ENCODE results near the gene PRSS56. TPM values are rescaled to one million over a fixed set of nuclear protein-coding genes. Genes with fewer than 3 reads are reported as not detected.

The PRSS56 gene
- total and polyA plus RNA-seq, 2 donors (not counting 1 experiment from before 2014, with no cell fraction given): not detected

- TF ChIP-seq CTCF (conservative IDR thresholded peaks at IDR 0.05 in 1 of 2, IDR thresholded peaks at IDR 0.05 in 1 of 2; ENCODE audit: low read depth in 1 of 2, low read length in 2 of 2) (no peak), EZH2 (IDR thresholded peaks at IDR 0.05; ENCODE audit: low read length, missing control alignments) (peak; percentile 8)
Measured at GRCh38 chr2:232523682-232524597, 3.8 kb downstream of the PRSS56 start.

GRCh38 chr2:232524771-232525170 is 4.6 kb downstream of the PRSS56 start:
- Histone ChIP-seq H3K4me2 (ENCODE audit: extremely low read depth, insufficient read depth, low read length) (no peak overlapping the region), H3K27me3 (ENCODE audit: control insufficient read depth, insufficient read depth, low read length) (peaks cover 15% of the 10 kb centered on the region), H2AFZ (ENCODE audit: low read length) (no peak overlapping the region), H4K20me1 (ENCODE audit: control insufficient read depth, extremely low read depth, insufficient read depth, low read length) (no peaks in the 10 kb centered on the region), H3K9me3 (ENCODE audit: control insufficient read depth, insufficient read depth, low read depth, low read length) (no peaks in the 10 kb centered on the region), H3K27ac (ENCODE audit: insufficient read depth, low read length) (no peak overlapping the region), H3K79me2 (ENCODE audit: control insufficient read depth, insufficient read depth, low read length) (no peaks in the 10 kb centered on the region), H3K36me3 (ENCODE audit: control insufficient read depth, insufficient read depth, low read length) (no peaks in the 10 kb centered on the region), H3K4me1 (ENCODE audit: control insufficient read depth, extremely low read depth, insufficient read depth, low read length) (no peaks in the 10 kb centered on the region), H3K4me3 (replicated peaks in 1 of 4; ENCODE audit: control extremely low read depth in 1 of 4, insufficient read depth in 1 of 4, low read depth in 3 of 4, low read length in 4 of 4) (no peak overlapping the region), H3K9ac (ENCODE audit: insufficient read depth, low read length) (no peak overlapping the region)
- TF ChIP-seq CTCF (conservative IDR thresholded peaks at IDR 0.05 in 1 of 2, IDR thresholded peaks at IDR 0.05 in 1 of 2; ENCODE audit: low read depth in 1 of 2, low read length in 2 of 2) (no peak), EZH2 (IDR thresholded peaks at IDR 0.05; ENCODE audit: low read length, missing control alignments) (no peak)
- no peak for DNase-seq (ENCODE audit: low read depth in 2 of 2)

More at GRCh38 chr2:232523682-232524597, 3.8 kb downstream of the PRSS56 start:
- no peaks in the 10 kb centered on the region for H3K9me3 ChIP-seq (ENCODE audit: control insufficient read depth, insufficient read depth, low read depth, low read length)
- peak overlapping the region; percentile 35 for H3K4me2 ChIP-seq (ENCODE audit: extremely low read depth, insufficient read depth, low read length)
- H3K36me3 ChIP-seq (ENCODE audit: control insufficient read depth, insufficient read depth, low read length): no peaks in the 10 kb centered on the region
- DNase-seq (ENCODE audit: low read depth in 2 of 2): peak; percentile 15 to 28
- H4K20me1 ChIP-seq (ENCODE audit: control insufficient read depth, extremely low read depth, insufficient read depth, low read length): no peaks in the 10 kb centered on the region
- no peak overlapping the region for H3K9ac ChIP-seq (ENCODE audit: insufficient read depth, low read length)
- H3K4me3 ChIP-seq (replicated peaks in 1 of 4; ENCODE audit: control extremely low read depth in 1 of 4, insufficient read depth in 1 of 4, low read depth in 3 of 4, low read length in 4 of 4): peak overlapping the region in 1 of 4 experiments; percentile 2
- no peak overlapping the region for H2AFZ ChIP-seq (ENCODE audit: low read length)
- H3K27ac ChIP-seq (ENCODE audit: insufficient read depth, low read length): no peak overlapping the region
- H3K4me1 ChIP-seq (ENCODE audit: control insufficient read depth, extremely low read depth, insufficient read depth, low read length): no peaks in the 10 kb centered on the region
- H3K27me3 ChIP-seq (ENCODE audit: control insufficient read depth, insufficient read depth, low read length): peaks cover 15% of the 10 kb centered on the region
- no peaks in the 10 kb centered on the region for H3K79me2 ChIP-seq (ENCODE audit: control insufficient read depth, insufficient read depth, low read length)

- no peaks in the 10 kb centered on the region for H3K4me1 ChIP-seq (ENCODE audit: control insufficient read depth, extremely low read depth, insufficient read depth, low read length)
- no peak overlapping the region for H3K4me3 ChIP-seq (replicated peaks in 1 of 4; ENCODE audit: control extremely low read depth in 1 of 4, insufficient read depth in 1 of 4, low read depth in 3 of 4, low read length in 4 of 4)
- no peak overlapping the region for H3K9ac ChIP-seq (ENCODE audit: insufficient read depth, low read length)
- H3K4me2 ChIP-seq (ENCODE audit: extremely low read depth, insufficient read depth, low read length): no peak overlapping the region
- peaks cover 15% of the 10 kb centered on the region for H3K27me3 ChIP-seq (ENCODE audit: control insufficient read depth, insufficient read depth, low read length)
- H3K36me3 ChIP-seq (ENCODE audit: control insufficient read depth, insufficient read depth, low read length): no peaks in the 10 kb centered on the region
- no peak overlapping the region for H3K27ac ChIP-seq (ENCODE audit: insufficient read depth, low read length)
- DNase-seq (ENCODE audit: low read depth in 2 of 2): no peak
- TF ChIP-seq EZH2 (IDR thresholded peaks at IDR 0.05; ENCODE audit: low read length, missing control alignments) (no peak), CTCF (conservative IDR thresholded peaks at IDR 0.05 in 1 of 2, IDR thresholded peaks at IDR 0.05 in 1 of 2; ENCODE audit: low read depth in 1 of 2, low read length in 2 of 2) (no peak)
- H2AFZ ChIP-seq (ENCODE audit: low read length): no peak overlapping the region
- no peaks in the 10 kb centered on the region for H4K20me1 ChIP-seq (ENCODE audit: control insufficient read depth, extremely low read depth, insufficient read depth, low read length)
- no peaks in the 10 kb centered on the region for H3K79me2 ChIP-seq (ENCODE audit: control insufficient read depth, insufficient read depth, low read length)
- no peaks in the 10 kb centered on the region for H3K9me3 ChIP-seq (ENCODE audit: control insufficient read depth, insufficient read depth, low read depth, low read length)
Measured at GRCh38 chr2:232525199-232525598, 5.0 kb downstream of the PRSS56 start.

All from fibroblast of lung (primary cell).